HepG2 (cell line): ENCODE measurements around the gene SMARCB1. TPM values are rescaled to one million over a fixed set of nuclear protein-coding genes. Genes with fewer than 3 reads are reported as not detected.

Source experiments
- CBFB ChIP-seq: sonication (generic); formaldehyde crosslinking; IDR thresholded peaks from 2 replicates; pipeline ENCODE4 v1.4.0; 2020; ENCODE audit warnings: missing genetic modification reagents
- CCAR2 ChIP-seq: fragments of 200-400 bp; formaldehyde crosslinking; optimal IDR thresholded peaks from 2 replicates; pipeline ENCODE3; 2018; ENCODE audit warnings: low read depth, mild to moderate bottlenecking, low read length, moderate library complexity
- DRAP1 ChIP-seq: IDR thresholded peaks from 2 replicates; pipeline ENCODE4 v1.6.1; 2016; ENCODE audit warnings: missing genetic modification reagents, missing compliant biosample characterization
- FLYWCH1 ChIP-seq: sonication (generic); formaldehyde crosslinking; IDR thresholded peaks from 2 replicates; pipeline ENCODE4 v1.8.1; 2023; ENCODE audit warnings: mild to moderate bottlenecking, missing genetic modification reagents
- GMEB2 ChIP-seq: IDR thresholded peaks from 2 replicates; pipeline ENCODE4 v1.6.1; 2016; ENCODE audit warnings: missing biosample characterization, missing genetic modification reagents, low read depth
- HIVEP1 ChIP-seq: sonication (generic); formaldehyde crosslinking; IDR thresholded peaks from 2 replicates; pipeline ENCODE4 v1.4.0; 2020; ENCODE audit warnings: mild to moderate bottlenecking, missing genetic modification reagents
- KLF13 ChIP-seq: sonication (generic); formaldehyde crosslinking; IDR thresholded peaks from 2 replicates; pipeline ENCODE4 v1.4.0; 2020; ENCODE audit warnings: mild to moderate bottlenecking, missing genetic modification reagents
- MEIS2 ChIP-seq: sonication (generic); formaldehyde crosslinking; IDR thresholded peaks from 2 replicates; pipeline ENCODE4 v1.9.0; 2021; ENCODE audit warnings: mild to moderate bottlenecking, missing genetic modification reagents
- MTA3 ChIP-seq: sonication (generic); formaldehyde crosslinking; IDR thresholded peaks from 2 replicates; pipeline ENCODE4 v1.4.0; 2020; ENCODE audit warnings: missing genetic modification reagents
- MXD1 ChIP-seq: sonication (generic); formaldehyde crosslinking; IDR thresholded peaks from 2 replicates; pipeline ENCODE4 v1.4.0; 2020; ENCODE audit warnings: mild to moderate bottlenecking, missing genetic modification reagents
- PRDM10 ChIP-seq: sonication (generic); formaldehyde crosslinking; IDR thresholded peaks from 2 replicates; pipeline ENCODE4 v1.4.0; 2020; ENCODE audit warnings: low read depth, missing genetic modification reagents
- PTBP1 ChIP-seq: fragments of 200-400 bp; formaldehyde crosslinking; IDR thresholded peaks from 2 replicates; pipeline ENCODE4 v1.6.1; 2018; ENCODE audit warnings: low read length, low read depth; ENCODE audit not compliant: poor library complexity, severe bottlenecking
- SRSF1 ChIP-seq: fragments of 200-400 bp; formaldehyde crosslinking; optimal IDR thresholded peaks from 2 replicates; pipeline ENCODE3; 2017; ENCODE audit warnings: mild to moderate bottlenecking, low read depth, low read length, moderate library complexity
- TBX3 ChIP-seq: fragments of 450-650 bp; IDR thresholded peaks from 2 replicates; pipeline ENCODE4 v1.6.1; 2017; ENCODE audit warnings: antibody characterized with exemption, mild to moderate bottlenecking, inconsistent platforms, borderline replicate concordance
- ZBTB25 ChIP-seq: IDR thresholded peaks from 2 replicates; pipeline ENCODE4 v1.6.1; 2018; ENCODE audit warnings: missing genetic modification reagents
- ZKSCAN1 ChIP-seq: fragments of 150-350 bp; IDR thresholded peaks from 2 replicates; pipeline ENCODE4 v1.6.1; 2014; ENCODE audit warnings: low read length
- ZNF382 ChIP-seq: sonication (generic); formaldehyde crosslinking; IDR thresholded peaks from 2 replicates; pipeline ENCODE4 v1.5.0; 2020; ENCODE audit warnings: missing genetic modification reagents, mild to moderate bottlenecking, borderline replicate concordance
- ZNF451 ChIP-seq: sonication (generic); formaldehyde crosslinking; IDR thresholded peaks from 2 replicates; pipeline ENCODE4 v1.5.0; 2020; ENCODE audit warnings: mild to moderate bottlenecking, missing genetic modification reagents
- ZNF710 ChIP-seq: sonication (generic); formaldehyde crosslinking; IDR thresholded peaks from 2 replicates; pipeline ENCODE4 v1.5.0; 2020; ENCODE audit warnings: mild to moderate bottlenecking, missing genetic modification reagents, borderline replicate concordance
- ZNF878 ChIP-seq: sonication (generic); formaldehyde crosslinking; IDR thresholded peaks from 2 replicates; pipeline ENCODE4 v1.8.1; 2023; ENCODE audit warnings: mild to moderate bottlenecking, missing genetic modification reagents, moderate library complexity
- ZSCAN25 ChIP-seq: sonication (generic); formaldehyde crosslinking; IDR thresholded peaks from 2 replicates; pipeline ENCODE4 v1.8.0; 2022; ENCODE audit warnings: mild to moderate bottlenecking, missing genetic modification reagents
- polyA plus RNA-seq, 8 experiments: library from polyadenylated mRNA; depleted of rRNA in 3 of 8; stranded (reverse) in 7 of 8; unstranded in 1 of 8; fragments of >200 nt; fragmentation: Illumina TruSeq in 4 of 8; extraction: Trizol in 4 of 8; gene quantifications; 2 replicates each; pipeline versions ENCODE4 v1.2.1 to v1.2.3, GENCODE V29; 2011 to 2016; ENCODE audit warnings: low read depth in 4 of 8, missing spikeins in 1 of 8, mixed read lengths in 1 of 8; ENCODE audit not compliant: insufficient read depth in 1 of 8
- total RNA-seq, 5 experiments: library from RNA; depleted of rRNA; stranded (reverse); fragments of >200 nt; fragmentation: Illumina TruSeq; extraction: Trizol; gene quantifications; 2 replicates each; pipeline ENCODE4 v1.2.3, GENCODE V29; 2016; ENCODE audit warnings: low read depth in 1 of 5

Gene SMARCB1
- total and polyA plus RNA-seq, 2 of the 13 experiments (the other 11 are each of a cell fraction or from before 2014, with no cell fraction given): 74.0 to 166 TPM

GRCh38 chr22:23750714-23751440, 35.9 kb upstream of the SMARCB1 start, which contains the start of gene ZNF70 (continued):
- TF ChIP-seq PRDM10 (CRISPR knock-in tag): no peak
- no peak for TF ChIP-seq FLYWCH1
- TF ChIP-seq GMEB2 (CRISPR knock-in tag): no peak
- peak; percentile 84 for TF ChIP-seq MXD1 (CRISPR knock-in tag)
- TF ChIP-seq TBX3: no peak
- no peak for TF ChIP-seq DRAP1 (CRISPR knock-in tag)
- no peak for TF ChIP-seq ZNF710 (CRISPR knock-in tag)
- no peak for TF ChIP-seq ZSCAN25
- TF ChIP-seq HIVEP1 (CRISPR knock-in tag): no peak
- TF ChIP-seq ZBTB25 (CRISPR knock-in tag): no peak
- no peak for TF ChIP-seq ZNF451 (CRISPR knock-in tag)
- no peak for TF ChIP-seq ZNF878
- no peak for TF ChIP-seq KLF13
- no peak for TF ChIP-seq PTBP1
- TF ChIP-seq MEIS2: no peak
- peak; percentile 58 for TF ChIP-seq SRSF1
- no peak for TF ChIP-seq MTA3 (CRISPR knock-in tag)
- no peak for TF ChIP-seq ZNF382 (CRISPR knock-in tag)
- no peak for TF ChIP-seq ZKSCAN1
- TF ChIP-seq CBFB (CRISPR knock-in tag): no peak
- no peak for TF ChIP-seq CCAR2
